Right atrium auricular region (tissue), 2 donors: ENCODE data around the gene KANK2. TPM values are rescaled to one million over a fixed set of nuclear protein-coding genes. Genes with fewer than 3 reads are reported as not detected.

Experiments used
- DNase-seq: peaks from one replicate; pipeline ENCODE4 v3.0.0-alpha.2; 2019; ENCODE audit warnings: low spot score
- H3K27ac ChIP-seq, 2 donors: fragments of 200-600 bp; sonication (generic); 1 replicate in 1 of 2; 2 replicates in 1 of 2; pipeline ENCODE4 v1.5.1; 2016 to 2019
- H3K27me3 ChIP-seq, 2 donors: fragments of 200-600 bp; sonication (generic); one replicate each; pipeline versions ENCODE4 v1.5.1 to v1.6.0; 2017 to 2019
- H3K36me3 ChIP-seq: fragments of 200-600 bp; sonication (generic); one replicate; pipeline ENCODE4 v1.5.1; 2016
- H3K4me1 ChIP-seq, 2 donors: fragments of 200-600 bp; sonication (generic); one replicate each; pipeline versions ENCODE4 v1.5.1 to v1.6.0; 2017 to 2019
- H3K4me3 ChIP-seq, 2 donors: fragments of 200-600 bp; sonication (generic); 1 replicate in 1 of 2; 2 replicates in 1 of 2; pipeline ENCODE4 v1.5.1; 2017 to 2019; ENCODE audit warnings: mild to moderate bottlenecking in 1 of 2, moderate library complexity in 1 of 2
- H3K9me3 ChIP-seq, 2 donors: fragments of 200-600 bp; sonication (generic); one replicate each; pipeline ENCODE4 v1.5.1; 2019
- total RNA-seq, 2 donors: library from RNA; depleted of rRNA; stranded (reverse); fragments of >200 nt; gene quantifications; one replicate each; pipeline ENCODE4 v1.1.0, GENCODE V29; 2016
- TF ChIP-seq, protein P1 (sequence below), 2 donors: fragments of 200-600 bp; sonication (generic); IDR thresholded peaks; one replicate each; pipeline ENCODE4 v1.5.1; 2019; ENCODE audit warnings: antibody characterized with exemption in 2 of 2

The KANK2 gene
- total RNA-seq, 2 donors from 2014 or later, result 445 to 622 TPM

GRCh38 chr19:11194656-11195558, 2.4 kb downstream of the KANK2 start:
- H3K27me3 ChIP-seq, result no peaks in the 10 kb centered on the region
- peaks cover 8 to 86% of the 10 kb centered on the region in 2 donors for H3K4me1 ChIP-seq
- H3K9me3 ChIP-seq, result no peaks in the 10 kb centered on the region
- DNase-seq, result no peak
- H3K27ac ChIP-seq, result peak overlapping the region; percentile 95 to 96
- H3K36me3 ChIP-seq, result peaks cover 44% of the 10 kb centered on the region
- H3K4me3 ChIP-seq, result peak overlapping the region; percentile 67 to 82
- TF ChIP-seq, protein P1, sequence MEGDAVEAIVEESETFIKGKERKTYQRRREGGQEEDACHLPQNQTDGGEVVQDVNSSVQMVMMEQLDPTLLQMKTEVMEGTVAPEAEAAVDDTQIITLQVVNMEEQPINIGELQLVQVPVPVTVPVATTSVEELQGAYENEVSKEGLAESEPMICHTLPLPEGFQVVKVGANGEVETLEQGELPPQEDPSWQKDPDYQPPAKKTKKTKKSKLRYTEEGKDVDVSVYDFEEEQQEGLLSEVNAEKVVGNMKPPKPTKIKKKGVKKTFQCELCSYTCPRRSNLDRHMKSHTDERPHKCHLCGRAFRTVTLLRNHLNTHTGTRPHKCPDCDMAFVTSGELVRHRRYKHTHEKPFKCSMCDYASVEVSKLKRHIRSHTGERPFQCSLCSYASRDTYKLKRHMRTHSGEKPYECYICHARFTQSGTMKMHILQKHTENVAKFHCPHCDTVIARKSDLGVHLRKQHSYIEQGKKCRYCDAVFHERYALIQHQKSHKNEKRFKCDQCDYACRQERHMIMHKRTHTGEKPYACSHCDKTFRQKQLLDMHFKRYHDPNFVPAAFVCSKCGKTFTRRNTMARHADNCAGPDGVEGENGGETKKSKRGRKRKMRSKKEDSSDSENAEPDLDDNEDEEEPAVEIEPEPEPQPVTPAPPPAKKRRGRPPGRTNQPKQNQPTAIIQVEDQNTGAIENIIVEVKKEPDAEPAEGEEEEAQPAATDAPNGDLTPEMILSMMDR (IDR thresholded peaks at IDR 0.05), result no peak

DNA sequence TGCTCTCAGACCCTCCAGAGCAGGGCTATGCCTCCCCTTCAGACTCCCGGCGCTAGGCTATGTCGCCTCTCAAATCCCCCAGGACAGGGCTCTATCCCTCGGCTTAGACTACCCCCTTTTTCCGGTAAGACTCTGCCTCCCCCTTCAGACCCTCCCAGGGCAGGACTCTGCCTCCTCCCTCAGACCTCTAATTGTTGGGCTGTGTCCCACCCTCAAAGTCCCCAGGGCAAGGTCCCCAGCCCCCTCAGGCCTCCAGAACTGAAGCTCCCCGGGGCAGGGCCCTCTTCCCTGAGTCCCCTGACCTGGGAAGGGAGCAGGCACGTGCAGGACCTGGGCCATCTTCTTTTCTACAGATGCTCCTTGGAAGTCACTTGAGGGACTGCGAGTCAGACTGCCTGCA, 3.2 kb downstream of the KANK2 start:
- no peaks in the 10 kb centered on the region for H3K27me3 ChIP-seq
- peaks cover 9 to 91% of the 10 kb centered on the region in 2 donors for H3K4me1 ChIP-seq
- H3K36me3 ChIP-seq, result peaks cover 44% of the 10 kb centered on the region
- peak overlapping the region; percentile 95 to 96 for H3K27ac ChIP-seq
- no peaks in the 10 kb centered on the region for H3K9me3 ChIP-seq
- H3K4me3 ChIP-seq, result peak overlapping the region; percentile 1 to 67
- TF ChIP-seq, protein P1 (IDR thresholded peaks at IDR 0.05), result no peak
- no peak for DNase-seq

GRCh38 chr19:11192957-11193939, 4.1 kb downstream of the KANK2 start:
- Histone ChIP-seq H3K4me3 (peak overlapping the region in 1 of 2 donors; percentile 13), H3K36me3 (peaks cover 53% of the 10 kb centered on the region), H3K27me3 (no peaks in the 10 kb centered on the region), H3K4me1 (peaks cover 9 to 91% of the 10 kb centered on the region in 2 donors), H3K9me3 (no peaks in the 10 kb centered on the region), H3K27ac (peak overlapping the region; percentile 95 to 96)
- TF ChIP-seq, protein P1 (IDR thresholded peaks at IDR 0.05), result no peak
- no peak for DNase-seq

DNA sequence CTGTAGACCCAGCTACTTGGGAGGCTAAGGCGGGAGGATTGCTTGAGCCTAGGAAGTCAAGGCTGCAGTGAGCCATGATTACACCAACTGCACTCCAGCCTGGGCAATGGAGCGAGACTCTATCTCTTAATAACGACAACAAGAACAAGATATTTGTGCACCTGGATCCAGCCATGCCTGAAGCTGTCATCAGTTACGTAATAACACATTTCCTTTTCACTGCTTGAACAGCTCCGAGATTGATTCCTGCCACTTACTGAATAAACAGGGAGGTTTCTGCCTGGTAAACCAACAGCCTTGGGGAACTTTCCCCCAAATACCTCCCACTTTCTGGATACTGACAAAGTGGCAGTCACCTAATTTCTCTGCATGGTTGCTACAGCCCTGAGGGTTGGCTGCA, 5.4 kb downstream of the KANK2 start:
- peaks cover 66% of the 10 kb centered on the region for H3K36me3 ChIP-seq
- H3K27me3 ChIP-seq, result no peaks in the 10 kb centered on the region
- DNase-seq, result no peak
- H3K4me1 ChIP-seq, result peaks cover 9 to 91% of the 10 kb centered on the region in 2 donors
- H3K4me3 ChIP-seq, result no peak overlapping the region
- TF ChIP-seq, protein P1 (IDR thresholded peaks at IDR 0.05), result no peak
- peak overlapping the region; percentile 76 to 96 for H3K27ac ChIP-seq
- H3K9me3 ChIP-seq, result no peaks in the 10 kb centered on the region

DNA sequence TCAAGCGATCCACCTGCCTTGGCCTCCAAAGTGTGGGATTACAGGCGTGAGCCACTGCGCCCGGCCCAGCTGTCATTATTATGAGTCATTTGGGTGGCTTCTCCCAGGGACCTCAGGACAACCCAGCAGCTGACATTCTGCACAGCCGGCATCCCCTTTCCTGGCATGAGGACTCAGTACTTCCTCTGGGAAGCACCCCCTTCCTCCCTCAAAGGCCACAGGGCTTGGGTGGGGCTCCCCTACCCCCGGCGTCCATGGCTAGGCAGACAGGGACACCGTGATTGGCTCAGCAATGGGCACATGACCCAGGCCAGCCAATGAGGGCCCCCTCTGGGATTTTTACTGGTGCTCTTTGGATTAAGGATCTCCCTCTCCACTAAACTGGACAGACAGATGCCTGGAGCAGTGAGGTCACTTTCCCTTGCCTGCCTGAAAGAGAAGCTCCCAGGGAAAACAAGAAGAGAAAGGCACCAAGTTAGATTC, 6.0 kb downstream of the KANK2 start:
- Histone ChIP-seq H3K27ac (peak overlapping the region; percentile 76 to 96), H3K9me3 (no peaks in the 10 kb centered on the region), H3K27me3 (no peaks in the 10 kb centered on the region), H3K4me3 (no peak overlapping the region), H3K4me1 (peaks cover 9 to 92% of the 10 kb centered on the region in 2 donors), H3K36me3 (peaks cover 73% of the 10 kb centered on the region)
- DNase-seq, result peak; percentile 95
- TF ChIP-seq, protein P1 (IDR thresholded peaks at IDR 0.05), result no peak
